Peyer's patch (tissue), 4 donors: ENCODE results near the gene LIPC.

Experiments
- CTCF ChIP-seq, 6 experiments: fragments of 450-650 bp in 4 of 6; fragments of 200-600 bp in 2 of 6; sonication (generic) in 1 of 6; IDR thresholded peaks; one replicate each; pipeline ENCODE4 v1.5.1; 2017 to 2019; ENCODE audit warnings: antibody characterized with exemption in 6 of 6, mild to moderate bottlenecking in 3 of 6, moderate library complexity in 1 of 6
- POLR2A ChIP-seq, 2 donors: fragments of 450-650 bp; IDR thresholded peaks; one replicate each; pipeline ENCODE4 v1.5.1; 2017; ENCODE audit warnings: antibody characterized with exemption in 2 of 2, mild to moderate bottlenecking in 2 of 2, moderate library complexity in 2 of 2

DNA sequence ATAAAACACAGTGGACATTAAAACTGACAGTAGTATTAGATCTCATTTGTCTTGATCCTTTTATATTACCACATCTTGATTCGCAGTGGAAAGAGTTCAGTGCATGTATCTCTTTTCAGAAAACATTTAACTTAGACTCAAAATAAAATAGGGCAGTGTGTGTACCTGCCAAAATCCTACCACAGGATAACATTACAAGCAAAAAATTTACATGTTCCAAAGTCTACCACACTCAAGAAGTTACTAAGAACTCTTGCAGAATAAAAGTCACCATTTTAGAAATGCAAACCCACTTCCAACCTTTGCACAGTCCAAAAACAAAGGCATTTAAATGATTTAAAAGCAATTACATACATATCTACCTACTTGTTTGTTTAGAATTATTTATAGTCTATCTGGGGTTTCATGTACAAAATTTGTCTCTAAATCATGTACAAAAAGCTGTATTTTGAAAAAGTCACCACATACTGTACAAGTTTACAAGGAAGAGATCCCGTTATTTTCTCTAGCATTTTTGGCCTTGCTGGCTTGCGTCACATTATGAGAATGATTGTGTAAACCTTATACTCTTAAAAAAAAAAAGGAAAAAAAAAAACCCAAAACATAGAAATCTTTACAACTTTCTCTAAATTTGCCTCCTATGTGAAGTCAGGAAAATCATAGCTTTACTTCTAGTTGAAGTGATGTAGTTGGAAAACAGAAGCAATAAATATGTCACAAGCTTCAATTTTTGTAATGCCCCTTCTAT is 163.9 kb downstream of the LIPC start:
- no peak for TF ChIP-seq CTCF (IDR thresholded peaks at IDR 0.05)
- TF ChIP-seq POLR2A (IDR thresholded peaks at IDR 0.05): no peak
